ENCODE results near the gene DOLPP1.
A peak's percentile ranks its signal among the peaks of the same experiment; 100 is the strongest.

Gene DOLPP1

DNA sequence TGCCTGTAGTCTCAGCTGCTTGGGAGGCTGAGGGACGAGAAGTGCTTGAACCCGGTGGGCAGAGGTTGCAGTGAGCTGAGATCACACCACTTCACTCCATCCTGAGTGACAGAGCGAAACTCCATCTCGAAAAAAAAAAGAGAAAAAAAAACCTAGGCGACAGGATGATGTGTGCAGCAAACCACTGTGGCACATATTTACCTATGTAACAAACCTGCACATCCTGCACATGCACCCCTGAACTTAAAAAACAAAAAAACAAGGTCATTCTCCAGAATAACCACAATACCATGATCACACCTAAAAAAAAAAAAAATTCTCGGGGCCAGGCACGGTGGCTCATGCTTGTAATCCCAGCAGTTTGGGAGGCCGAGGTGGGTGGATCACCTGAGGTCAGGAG lies 7.5 kb upstream of the DOLPP1 start:
- FAIRE-seq (no peak), DNase-seq (ENCODE audit: insufficient read length, low spot score) (no peak)
- no peak for TF ChIP-seq TAF1 (IDR thresholded peaks at IDR 0.05; ENCODE audit: low read depth, low read length)
- TF ChIP-seq SPI1 (IDR thresholded peaks at IDR 0.05; ENCODE audit: low read depth, low read length) = no peak
- no peak for TF ChIP-seq POU2F2 (IDR thresholded peaks at IDR 0.05; ENCODE audit: low read depth, low read length)
- no peak for TF ChIP-seq PAX5 (IDR thresholded peaks at IDR 0.05; ENCODE audit: insufficient read depth, low read length, severe bottlenecking)
- TF ChIP-seq POLR2AphosphoS5 (IDR thresholded peaks at IDR 0.05; ENCODE audit: low read depth, low read length) = no peak

DNA sequence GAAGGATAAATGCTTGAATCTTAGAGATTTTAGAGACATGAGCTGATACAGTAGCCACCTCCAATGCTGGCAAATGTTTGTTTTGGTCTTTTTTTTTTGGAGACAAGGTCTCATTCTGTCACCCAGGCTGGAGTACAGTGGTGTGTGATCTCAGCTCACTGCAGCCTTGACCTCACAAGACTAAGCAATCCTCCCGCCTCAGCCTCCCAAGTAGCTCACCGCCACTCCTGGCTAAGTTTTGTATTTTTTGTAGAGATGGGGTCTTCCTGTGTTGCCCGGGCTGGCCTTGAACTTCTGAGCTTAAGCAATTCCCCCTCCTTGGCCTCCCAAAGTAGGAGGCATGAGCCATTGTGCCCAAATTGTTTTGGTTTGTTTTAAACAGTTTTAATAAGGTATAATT lies 6.8 kb upstream of the DOLPP1 start:
- DNase-seq (ENCODE audit: insufficient read length, low spot score) (no peak), FAIRE-seq (no peak)
- TF ChIP-seq SPI1 (IDR thresholded peaks at IDR 0.05; ENCODE audit: low read depth, low read length) = no peak
- TF ChIP-seq POLR2AphosphoS5 (IDR thresholded peaks at IDR 0.05; ENCODE audit: low read depth, low read length) = no peak
- no peak for TF ChIP-seq PAX5 (IDR thresholded peaks at IDR 0.05; ENCODE audit: insufficient read depth, low read length, severe bottlenecking)
- no peak for TF ChIP-seq POLR2A (IDR thresholded peaks at IDR 0.05; ENCODE audit: low read depth, low read length)
- no peak for TF ChIP-seq TAF1 (IDR thresholded peaks at IDR 0.05; ENCODE audit: low read depth, low read length)
- no peak for TF ChIP-seq POU2F2 (IDR thresholded peaks at IDR 0.05; ENCODE audit: low read depth, low read length)

DNA sequence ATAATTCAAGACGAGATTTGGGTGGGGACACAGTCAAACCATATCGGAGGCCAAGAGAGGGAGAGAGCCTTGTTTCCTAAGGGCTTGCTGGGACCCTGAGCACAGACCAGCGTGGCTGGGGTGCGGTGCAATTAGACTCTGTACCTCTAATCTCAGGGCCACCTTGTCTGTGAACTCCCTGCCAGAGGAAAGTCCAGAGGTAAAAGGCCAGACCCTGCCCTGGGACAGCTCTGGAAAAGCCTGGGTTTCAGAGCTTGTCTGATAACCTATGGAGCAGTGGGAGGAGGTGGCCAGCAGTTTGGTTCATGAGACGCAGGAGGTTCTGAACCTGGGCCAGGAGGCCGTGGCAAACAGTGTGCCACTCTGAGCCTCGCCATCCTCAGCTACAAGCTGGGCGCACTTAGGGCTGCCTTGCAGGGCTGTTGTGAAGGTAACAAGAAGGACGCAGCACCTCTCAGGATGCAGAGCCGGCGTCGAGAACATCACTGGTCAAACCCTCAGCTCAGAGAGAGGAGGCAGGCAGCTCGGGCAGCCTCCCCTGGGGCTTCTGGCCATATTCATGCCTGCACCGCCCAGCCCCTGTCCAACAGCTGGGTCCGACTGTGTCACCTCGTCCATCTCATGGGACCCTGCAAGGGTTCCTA lies 4.8 kb upstream of the DOLPP1 start:
- DNase-seq (ENCODE audit: insufficient read length, low spot score) (no peak), FAIRE-seq (no peak)
- TF ChIP-seq TAF1 (IDR thresholded peaks at IDR 0.05; ENCODE audit: low read depth, low read length) (no peak), SPI1 (IDR thresholded peaks at IDR 0.05; ENCODE audit: low read depth, low read length) (no peak), POLR2A (IDR thresholded peaks at IDR 0.05; ENCODE audit: low read depth, low read length) (no peak), PAX5 (IDR thresholded peaks at IDR 0.05; ENCODE audit: insufficient read depth, low read length, severe bottlenecking) (no peak)

DNA sequence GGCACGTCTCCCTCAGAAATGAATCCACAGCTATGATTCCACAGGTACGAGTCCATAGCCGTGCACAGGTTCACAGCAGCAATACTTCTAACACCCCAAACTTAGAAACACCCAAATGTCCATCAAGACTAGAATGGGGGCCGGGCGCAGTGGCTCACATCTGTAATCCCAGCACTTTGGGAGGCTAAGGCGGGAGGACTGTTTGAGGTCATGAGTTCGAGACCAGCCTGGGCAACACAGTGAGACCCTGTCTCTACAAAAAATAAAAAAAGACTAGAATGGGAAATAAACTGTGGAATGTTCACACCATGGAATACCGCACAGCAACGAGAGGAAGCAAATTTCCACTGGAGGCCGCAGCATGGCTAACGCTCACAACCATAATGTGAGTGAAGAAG lies 4.3 kb upstream of the DOLPP1 start:
- no peak for DNase-seq (ENCODE audit: insufficient read length, low spot score)
- no peak for FAIRE-seq
- TF ChIP-seq POLR2A (IDR thresholded peaks at IDR 0.05; ENCODE audit: low read depth, low read length) = no peak
- no peak for TF ChIP-seq TAF1 (IDR thresholded peaks at IDR 0.05; ENCODE audit: low read depth, low read length)

DNA sequence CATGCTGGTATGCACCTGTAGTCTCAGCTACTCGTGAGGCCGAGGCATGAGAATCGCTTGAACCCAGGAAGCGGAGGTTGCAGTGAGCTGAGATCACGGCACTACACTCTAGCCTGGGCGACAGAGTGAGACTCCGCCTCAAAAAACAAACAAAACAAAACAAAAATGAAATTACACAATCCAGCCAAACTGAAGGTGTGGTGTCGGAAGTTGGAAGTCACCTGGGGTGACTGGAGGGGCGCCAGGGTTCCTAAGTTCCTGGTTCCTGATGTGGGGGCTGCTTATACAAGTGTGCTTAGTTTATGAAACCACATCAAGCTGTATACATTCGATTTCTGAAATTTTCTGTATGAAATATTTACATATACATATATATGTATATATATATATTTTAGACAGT lies 3.7 kb upstream of the DOLPP1 start:
- no peak for TF ChIP-seq POLR2A (IDR thresholded peaks at IDR 0.05; ENCODE audit: low read depth, low read length)
- no peak for TF ChIP-seq PAX5 (IDR thresholded peaks at IDR 0.05; ENCODE audit: insufficient read depth, low read length, severe bottlenecking)
- TF ChIP-seq SPI1 (IDR thresholded peaks at IDR 0.05; ENCODE audit: low read depth, low read length) = no peak
- no peak for TF ChIP-seq POLR2AphosphoS5 (IDR thresholded peaks at IDR 0.05; ENCODE audit: low read depth, low read length)
- TF ChIP-seq POU2F2 (IDR thresholded peaks at IDR 0.05; ENCODE audit: low read depth, low read length) = no peak
- no peak for TF ChIP-seq TAF1 (IDR thresholded peaks at IDR 0.05; ENCODE audit: low read depth, low read length)
- DNase-seq (ENCODE audit: insufficient read length, low spot score) = no peak
- no peak for FAIRE-seq

DNA sequence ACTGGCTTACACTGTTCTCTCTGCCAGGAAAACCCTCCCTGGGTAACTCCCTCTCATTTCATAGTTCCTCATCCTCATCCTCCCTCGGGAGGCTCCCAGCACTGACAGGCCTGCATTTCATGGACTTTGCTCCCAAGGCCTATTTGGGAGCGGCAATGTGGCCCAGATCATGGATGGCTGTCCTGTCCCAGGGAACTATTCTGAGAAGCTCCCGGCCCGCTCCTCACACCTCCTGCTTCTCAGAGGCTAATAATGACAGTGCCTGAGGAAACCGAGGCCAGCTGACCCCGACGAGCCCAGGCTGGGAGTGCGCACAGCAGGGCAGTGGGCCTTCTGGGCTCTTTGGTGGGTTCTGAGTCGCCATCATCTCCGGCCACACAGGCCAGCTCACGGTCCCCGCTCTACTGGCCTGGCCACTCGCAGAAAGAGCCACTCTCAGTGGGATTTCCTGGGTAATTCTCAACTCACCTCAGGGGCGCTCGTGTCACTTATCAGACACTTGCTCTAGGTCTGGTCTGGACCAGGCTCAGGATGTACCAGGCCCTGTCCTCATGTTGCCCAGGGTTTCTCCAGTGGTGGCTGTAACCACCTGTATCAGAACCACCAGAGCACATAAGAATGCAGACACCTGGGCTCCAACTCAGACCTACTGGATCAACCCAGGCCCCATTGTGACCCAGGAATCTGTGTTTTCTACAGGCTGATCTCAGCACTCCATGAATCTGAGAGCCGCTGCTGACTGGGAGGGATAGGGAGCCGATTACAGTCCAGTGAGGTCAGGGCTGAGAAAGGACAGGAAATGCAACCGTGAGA lies 2.0 kb upstream of the DOLPP1 start:
- DNase-seq (ENCODE audit: insufficient read length, low spot score) (no peak), FAIRE-seq (no peak)
- no peak for TF ChIP-seq POLR2AphosphoS5 (IDR thresholded peaks at IDR 0.05; ENCODE audit: low read depth, low read length)
- no peak for TF ChIP-seq POLR2A (IDR thresholded peaks at IDR 0.05; ENCODE audit: low read depth, low read length)
- no peak for TF ChIP-seq PAX5 (IDR thresholded peaks at IDR 0.05; ENCODE audit: insufficient read depth, low read length, severe bottlenecking)
- TF ChIP-seq SPI1 (IDR thresholded peaks at IDR 0.05; ENCODE audit: low read depth, low read length) = no peak
- TF ChIP-seq POU2F2 (IDR thresholded peaks at IDR 0.05; ENCODE audit: low read depth, low read length) = no peak
- no peak for TF ChIP-seq TAF1 (IDR thresholded peaks at IDR 0.05; ENCODE audit: low read depth, low read length)

DNA sequence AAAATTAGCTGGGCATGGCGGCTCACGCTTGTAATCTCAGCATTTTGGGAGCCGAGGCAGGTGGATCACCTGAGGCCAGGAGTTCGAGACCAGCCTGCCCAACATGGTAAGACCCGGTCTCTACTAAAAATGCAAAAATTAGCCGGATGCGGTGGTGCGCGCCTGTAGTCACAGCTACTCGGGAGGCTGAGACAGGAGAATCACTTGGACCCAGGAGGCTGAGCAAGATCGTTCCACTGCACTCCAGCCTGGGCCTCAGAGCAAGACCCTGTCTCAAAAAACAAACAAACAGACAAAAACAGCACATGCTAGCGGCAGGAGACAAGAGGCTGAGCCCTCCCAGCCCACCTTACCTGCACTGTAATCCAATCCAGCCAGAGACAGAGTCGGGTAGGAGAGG lies 1.1 kb upstream of the DOLPP1 start:
- DNase-seq (ENCODE audit: insufficient read length, low spot score) (no peak), FAIRE-seq (no peak)
- TF ChIP-seq SPI1 (IDR thresholded peaks at IDR 0.05; ENCODE audit: low read depth, low read length) (no peak), POLR2AphosphoS5 (IDR thresholded peaks at IDR 0.05; ENCODE audit: low read depth, low read length) (no peak), POU2F2 (IDR thresholded peaks at IDR 0.05; ENCODE audit: low read depth, low read length) (no peak)

DNA sequence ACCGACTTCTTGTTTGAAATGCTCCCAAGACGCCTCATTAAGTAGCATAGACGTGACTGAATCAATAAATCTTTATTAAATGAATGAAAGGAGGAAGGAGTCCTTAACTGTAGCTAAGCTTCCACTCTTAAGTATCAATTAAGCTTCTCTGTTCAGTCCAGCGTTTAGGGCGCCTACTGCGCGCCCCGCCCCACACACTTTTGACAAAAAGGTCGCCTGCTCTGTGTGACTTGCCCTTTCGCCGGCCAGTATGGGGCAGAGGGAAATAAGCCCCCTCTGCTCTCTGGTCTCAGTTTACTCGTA lies 662 bp upstream of the DOLPP1 start:
- no peak for FAIRE-seq
- no peak for DNase-seq (ENCODE audit: insufficient read length, low spot score)
- no peak for TF ChIP-seq SPI1 (IDR thresholded peaks at IDR 0.05; ENCODE audit: low read depth, low read length)
- TF ChIP-seq PAX5 (IDR thresholded peaks at IDR 0.05; ENCODE audit: insufficient read depth, low read length, severe bottlenecking) = no peak
- no peak for TF ChIP-seq TAF1 (IDR thresholded peaks at IDR 0.05; ENCODE audit: low read depth, low read length)
- no peak for TF ChIP-seq POLR2AphosphoS5 (IDR thresholded peaks at IDR 0.05; ENCODE audit: low read depth, low read length)
- no peak for TF ChIP-seq POU2F2 (IDR thresholded peaks at IDR 0.05; ENCODE audit: low read depth, low read length)
- no peak for TF ChIP-seq POLR2A (IDR thresholded peaks at IDR 0.05; ENCODE audit: low read depth, low read length)

DNA sequence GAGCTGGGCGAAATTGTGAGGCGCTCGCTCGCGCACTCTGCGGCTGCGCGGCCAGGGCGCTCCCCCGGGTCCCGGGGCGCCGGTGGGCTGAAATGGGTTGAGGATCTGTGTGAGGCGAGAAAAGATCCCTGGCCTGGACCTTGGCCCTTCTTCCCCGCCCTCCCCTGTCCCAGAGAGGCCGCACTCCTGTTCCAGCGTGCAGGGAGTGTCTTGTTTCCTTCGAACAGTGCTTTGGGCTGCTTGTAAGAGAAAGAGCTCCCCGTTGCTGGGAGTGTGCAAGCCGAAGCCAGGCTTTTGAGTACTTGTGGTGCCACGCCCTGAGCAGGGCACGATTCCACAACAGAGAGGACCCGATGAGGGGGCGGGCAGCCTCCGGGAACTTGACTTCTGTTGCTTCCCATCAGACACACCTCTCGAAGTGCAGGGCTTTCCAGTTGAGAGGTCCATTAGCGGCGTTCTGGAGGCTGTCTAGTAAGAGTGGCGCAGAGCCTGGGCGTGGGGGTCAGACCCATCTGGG lies 535 bp downstream of the DOLPP1 start:
- peak; percentile 99 for DNase-seq (ENCODE audit: insufficient read length, low spot score)
- TF ChIP-seq SPI1 (IDR thresholded peaks at IDR 0.05; ENCODE audit: low read depth, low read length) (no peak), PAX5 (IDR thresholded peaks at IDR 0.05; ENCODE audit: insufficient read depth, low read length, severe bottlenecking) (no peak), POLR2A (IDR thresholded peaks at IDR 0.05; ENCODE audit: low read depth, low read length) (no peak), POU2F2 (IDR thresholded peaks at IDR 0.05; ENCODE audit: low read depth, low read length) (no peak), POLR2AphosphoS5 (IDR thresholded peaks at IDR 0.05; ENCODE audit: low read depth, low read length) (no peak), TAF1 (IDR thresholded peaks at IDR 0.05; ENCODE audit: low read depth, low read length) (no peak)

DNA sequence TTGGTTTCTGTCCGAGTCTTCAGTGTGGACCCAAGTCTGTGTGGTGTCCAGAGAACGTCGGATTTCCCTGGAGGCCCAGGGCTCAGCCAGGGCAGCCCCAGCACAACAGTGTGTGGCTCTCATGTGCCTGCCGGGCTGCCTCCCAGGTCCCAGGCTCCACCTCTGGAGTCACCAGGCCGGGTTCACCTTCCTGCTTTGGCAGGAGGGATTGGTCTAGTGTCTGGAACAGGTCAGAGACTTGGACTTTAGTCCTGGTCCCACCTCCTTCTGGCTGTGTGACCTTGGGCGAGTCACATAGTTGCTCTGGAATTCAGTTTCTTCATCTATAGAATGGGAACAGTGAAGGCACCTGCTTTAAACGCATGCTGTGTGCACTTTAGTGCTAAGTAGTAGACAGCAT lies 3.2 kb downstream of the DOLPP1 start:
- TF ChIP-seq POU2F2 (IDR thresholded peaks at IDR 0.05; ENCODE audit: low read depth, low read length) = no peak
- no peak for TF ChIP-seq POLR2AphosphoS5 (IDR thresholded peaks at IDR 0.05; ENCODE audit: low read depth, low read length)
- TF ChIP-seq SPI1 (IDR thresholded peaks at IDR 0.05; ENCODE audit: low read depth, low read length) = no peak
- TF ChIP-seq POLR2A (IDR thresholded peaks at IDR 0.05; ENCODE audit: low read depth, low read length) = no peak
- TF ChIP-seq PAX5 (IDR thresholded peaks at IDR 0.05; ENCODE audit: insufficient read depth, low read length, severe bottlenecking) = no peak
- TF ChIP-seq TAF1 (IDR thresholded peaks at IDR 0.05; ENCODE audit: low read depth, low read length) = no peak
- DNase-seq (ENCODE audit: insufficient read length, low spot score) (no peak), FAIRE-seq (no peak)

More for the DNA sequence above, 535 bp downstream of the DOLPP1 start:
- FAIRE-seq = no peak
